PC-3 (cell line): Measurements from ENCODE around the gene SPSB3. TPM values are rescaled to one million over a fixed set of nuclear protein-coding genes. Genes with fewer than 3 reads are reported as not detected.

Experiments used
- ATAC-seq: fragments of 200-7000 bp; cut with Tn5 transposase; 2 replicates; pipeline ENCODE4 v1.9.1; 2020; ENCODE audit warnings: mild to moderate bottlenecking, moderate library complexity
- BruUV-seq: library from RNA; stranded (reverse); fragments of 400-500 nt; replicated peaks from 2 replicates; lab custom pipeline; 2021; lab: Mats Ljungman, UMichigan
- CTCF ChIA-PET: fragments of 300-600 bp; sonication (Branson Sonifier 250); formaldehyde crosslinking; loops from one replicate; lab custom pipeline; 2022; ENCODE audit warnings: antibody characterized with exemption; lab: Charles Lee
- POLR2A ChIA-PET: fragments of 300-600 bp; sonication (Branson Sonifier 250); formaldehyde crosslinking; loops from one replicate; lab custom pipeline; 2022; ENCODE audit warnings: antibody characterized with exemption; ENCODE audit not compliant: unreplicated experiment; lab: Charles Lee
- DNase-seq: peaks from one replicate; pipeline ENCODE4 v3.0.0-alpha.2; 2015
- H2AFZ ChIP-seq: fragments of 300-600 bp; sonication (generic); 2 replicates; pipeline ENCODE4 v1.6.0; 2016; ENCODE audit warnings: antibody characterized with exemption, low read length
- H3F3A ChIP-seq: fragments of 300-600 bp; sonication (generic); one replicate; pipeline ENCODE4 v1.6.0; 2017; ENCODE audit warnings: antibody characterized with exemption, low read length, control low read depth, mild to moderate bottlenecking; ENCODE audit not compliant: unreplicated experiment
- H3K27ac ChIP-seq: fragments of 300-600 bp; sonication (generic); 2 replicates; pipeline ENCODE4 v1.5.1; 2016; ENCODE audit warnings: mild to moderate bottlenecking, low read length
- H3K27me3 ChIP-seq: fragments of 300-600 bp; sonication (generic); 2 replicates; pipeline ENCODE4 v1.6.1; 2016; ENCODE audit warnings: low read length, mixed read lengths
- H3K36me3 ChIP-seq: fragments of 300-600 bp; sonication (generic); 2 replicates; pipeline ENCODE4 v1.6.1; 2016; ENCODE audit warnings: low read depth, mixed run types, low read length, mixed read lengths
- H3K4me1 ChIP-seq: fragments of 300-600 bp; sonication (generic); 2 replicates; pipeline ENCODE4 v1.5.1; 2016; ENCODE audit warnings: low read length; ENCODE audit not compliant: insufficient read depth
- H3K4me2 ChIP-seq: fragments of 300-600 bp; sonication (generic); 2 replicates; pipeline ENCODE4 v1.6.0; 2016; ENCODE audit warnings: low read length
- H3K4me3 ChIP-seq: fragments of 300-600 bp; sonication (generic); 2 replicates; pipeline ENCODE4 v1.5.1; 2016; ENCODE audit warnings: mild to moderate bottlenecking, low read length, mixed read lengths
- H3K79me2 ChIP-seq: fragments of 300-600 bp; sonication (generic); 2 replicates; pipeline ENCODE4 v1.6.1; 2017; ENCODE audit warnings: low read length, mixed read lengths
- H3K9ac ChIP-seq: fragments of 300-600 bp; sonication (generic); 2 replicates; pipeline ENCODE4 v1.6.0; 2016; ENCODE audit warnings: mild to moderate bottlenecking, low read length
- H3K9me2 ChIP-seq: fragments of 300-600 bp; sonication (generic); replicated peaks from 2 replicates; pipeline ENCODE4 v1.6.1; 2016; ENCODE audit warnings: mixed run types, low read length, mixed read lengths
- H3K9me3 ChIP-seq: fragments of 300-600 bp; sonication (generic); 2 replicates; pipeline ENCODE4 v1.6.1; 2016; ENCODE audit warnings: low read length, mixed read lengths
- H4K20me1 ChIP-seq: fragments of 300-600 bp; sonication (generic); 2 replicates; pipeline ENCODE4 v1.6.1; 2016; ENCODE audit warnings: low read length, mixed read lengths
- CTCF ChIP-seq: fragments of 300-600 bp; sonication (generic); conservative IDR thresholded peaks from 2 replicates; pipeline ENCODE4 v1.5.1; 2017; ENCODE audit warnings: antibody characterized with exemption, low read depth, mild to moderate bottlenecking, low read length
- EZH2 ChIP-seq: fragments of 300-600 bp; sonication (generic); IDR thresholded peaks from one replicate; pipeline ENCODE4 v1.6.1; 2017; ENCODE audit warnings: antibody characterized with exemption, mild to moderate bottlenecking, low read length; ENCODE audit not compliant: unreplicated experiment
- EZH2phosphoT487 ChIP-seq: fragments of 300-600 bp; sonication (generic); IDR thresholded peaks from 2 replicates; pipeline ENCODE4 v1.6.1; 2018; ENCODE audit warnings: mild to moderate bottlenecking, antibody characterized with exemption, low read length, borderline replicate concordance
- intact Hi-C: fragments of 100-400 bp; cut with micrococcal nuclease; formaldehyde crosslinking; loops from 2 replicates; pipeline ENCODE4 v1.9.0; 2023
- total RNA-seq: library from RNA; depleted of rRNA; stranded (reverse); fragments of >200 nt; gene quantifications from 2 replicates; pipeline ENCODE4 v1.2.3, GENCODE V29; 2014

SPSB3 gene
- total RNA-seq, 1 experiment from 2014 or later: 27.4 TPM

- intact Hi-C loops: no loop called here
- no peak for ATAC-seq
- no peak overlapping the region for H3K4me3 ChIP-seq
- peaks cover 4% of the 10 kb centered on the region; the same call in 1 of the 2 replicates for H3K36me3 ChIP-seq
- H3K79me2 ChIP-seq: no peaks in the 10 kb centered on the region
- H4K20me1 ChIP-seq: no peaks in the 10 kb centered on the region
- H3K4me2 ChIP-seq: no peak overlapping the region
- CTCF ChIA-PET: no interaction called here
- no peaks in the 10 kb centered on the region for H3K27me3 ChIP-seq
- no peak for DNase-seq
- POLR2A ChIA-PET: no interaction called here
- H3K9me3 ChIP-seq: no peaks in the 10 kb centered on the region
- H3K4me1 ChIP-seq: peaks cover 4% of the 10 kb centered on the region; the same call in 1 of the 2 replicates
- TF ChIP-seq CTCF: no peak
- TF ChIP-seq EZH2: no peak
- TF ChIP-seq EZH2phosphoT487: no peak
- no TSS peak for BruUV-seq
- H3K9me2 ChIP-seq: no peaks in the 10 kb centered on the region
- no peak overlapping the region for H2AFZ ChIP-seq
- H3F3A ChIP-seq: no peaks in the 10 kb centered on the region
- no peak overlapping the region for H3K27ac ChIP-seq
- no peak overlapping the region for H3K9ac ChIP-seq
Measured at GRCh38 chr16:1817276-1817589, 34.9 kb upstream of the SPSB3 start.

DNA sequence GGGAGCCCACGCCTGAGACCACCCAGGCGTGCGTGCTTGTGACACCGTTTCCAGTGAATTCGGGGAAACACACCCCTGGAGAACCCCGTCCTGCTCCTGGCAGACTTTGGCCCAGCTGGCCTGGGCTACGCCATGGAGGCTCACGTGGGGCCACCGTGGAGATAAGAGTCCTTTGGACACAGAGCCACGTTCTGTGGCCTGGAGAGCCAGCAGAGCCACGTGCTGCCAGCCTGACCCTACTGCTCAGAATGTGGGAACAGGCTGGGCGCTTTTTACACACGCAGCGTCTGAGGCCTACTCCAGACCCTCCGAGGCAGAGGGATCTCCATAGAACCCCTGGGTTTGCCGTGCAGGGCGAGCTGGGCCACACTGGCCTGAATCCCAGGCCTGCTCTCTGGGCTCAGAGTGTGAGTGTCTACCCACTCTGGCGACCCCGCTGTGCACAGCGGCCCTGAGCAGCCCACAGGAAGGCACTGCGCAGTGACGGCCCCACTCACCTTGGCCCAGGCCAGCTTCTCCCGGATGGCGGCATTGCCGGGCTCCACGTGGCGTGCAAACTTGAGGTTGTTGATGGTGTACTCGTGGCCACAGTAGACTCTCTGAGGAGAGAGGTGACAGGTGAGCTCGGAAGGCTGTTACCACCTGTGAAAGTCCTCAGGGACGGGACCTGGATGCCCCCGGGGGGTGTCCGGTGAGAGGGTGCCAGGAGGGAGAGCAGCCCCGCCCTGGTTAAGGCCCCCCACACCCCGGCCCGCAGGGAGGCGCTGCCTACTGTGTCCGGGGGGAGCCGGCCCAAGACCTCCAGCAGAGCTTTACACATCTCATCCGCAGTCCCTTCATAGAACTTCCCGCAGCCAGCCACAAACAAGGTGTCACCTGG lies 34.3 kb upstream of the SPSB3 start:
- Histone ChIP-seq H3K4me3 (no peak overlapping the region), H4K20me1 (no peaks in the 10 kb centered on the region), H3K9me3 (no peaks in the 10 kb centered on the region), H3K27ac (no peak overlapping the region), H3K9ac (no peak overlapping the region), H3K4me2 (no peak overlapping the region), H3K9me2 (no peaks in the 10 kb centered on the region), H3K4me1 (no peaks in the 10 kb centered on the region), H2AFZ (no peak overlapping the region), H3K36me3 (peaks cover 4% of the 10 kb centered on the region; the same call in 1 of the 2 replicates), H3K27me3 (no peaks in the 10 kb centered on the region), H3K79me2 (no peaks in the 10 kb centered on the region), H3F3A (no peaks in the 10 kb centered on the region)
- DNase-seq (no peak), ATAC-seq (no peak)
- intact Hi-C loops: no loop called here
- no TSS peak for BruUV-seq
- TF ChIP-seq EZH2phosphoT487 (no peak), EZH2 (no peak), CTCF (no peak)
- ChIA-PET CTCF (no interaction called here), POLR2A (no interaction called here)

GRCh38 chr16:1815461-1815860 lies 33.1 kb upstream of the SPSB3 start:
- no peak overlapping the region for H3K9ac ChIP-seq
- POLR2A ChIA-PET: no interaction called here
- H3F3A ChIP-seq: no peaks in the 10 kb centered on the region
- CTCF ChIA-PET: no interaction called here
- H3K4me1 ChIP-seq: no peaks in the 10 kb centered on the region
- no peaks in the 10 kb centered on the region for H4K20me1 ChIP-seq
- TF ChIP-seq EZH2phosphoT487 (no peak), EZH2 (no peak), CTCF (no peak)
- BruUV-seq: no TSS peak
- peaks cover 4% of the 10 kb centered on the region; the same call in 1 of the 2 replicates for H3K36me3 ChIP-seq
- no peaks in the 10 kb centered on the region for H3K9me3 ChIP-seq
- DNase-seq: no peak
- H3K4me2 ChIP-seq: no peak overlapping the region
- intact Hi-C loops: no loop called here
- H3K27me3 ChIP-seq: no peaks in the 10 kb centered on the region
- no peak overlapping the region for H3K27ac ChIP-seq
- H3K9me2 ChIP-seq: no peaks in the 10 kb centered on the region
- no peak overlapping the region for H3K4me3 ChIP-seq
- no peak overlapping the region for H2AFZ ChIP-seq
- no peak for ATAC-seq
- no peaks in the 10 kb centered on the region for H3K79me2 ChIP-seq
